HG03439 (cell line): ENCODE data around the gene SPART.

Experiments used
- ATAC-seq: cut with Tn5 transposase; IDR thresholded peaks from one replicate; pipeline ENCODE4 v1.9.1; 2021; ENCODE audit warnings: mild to moderate bottlenecking, moderate library complexity; ENCODE audit not compliant: unreplicated experiment

Gene SPART

DNA sequence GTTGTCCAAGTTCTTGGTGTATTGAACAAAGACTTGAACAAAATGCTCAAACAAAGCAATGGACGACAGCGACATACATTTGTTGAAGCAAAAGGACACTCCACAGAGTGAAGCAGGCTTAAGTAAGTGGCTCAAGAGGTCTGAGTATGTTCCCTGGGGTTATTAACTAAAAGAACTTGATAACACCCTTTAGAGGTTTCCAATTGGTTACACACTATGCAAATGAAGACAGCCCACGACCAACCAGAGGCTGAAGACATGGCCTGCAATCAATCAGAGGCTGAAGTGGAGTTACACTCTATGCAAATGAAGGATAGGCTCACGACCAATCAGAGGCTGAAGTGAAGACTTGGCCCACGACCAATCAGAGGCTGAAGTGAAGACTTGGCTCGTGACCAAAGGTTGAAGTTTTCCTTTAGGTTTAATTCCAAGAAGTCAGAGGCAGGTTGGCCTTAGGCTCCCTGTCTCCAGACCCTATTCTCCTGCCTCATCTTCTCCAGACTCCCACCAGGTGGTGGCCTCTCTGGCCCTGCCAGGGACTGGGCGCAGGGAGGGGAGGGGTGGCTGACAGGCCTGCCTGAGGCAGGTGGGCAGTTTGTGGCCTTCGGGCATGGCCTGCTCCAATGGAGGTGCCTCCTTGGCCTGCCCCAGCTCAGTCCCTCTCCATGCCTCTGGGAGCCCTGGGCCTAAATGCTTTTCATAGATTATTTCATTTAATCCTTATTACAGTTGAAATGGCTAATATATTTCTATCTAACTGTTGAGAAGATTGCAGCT lies 86.6 kb downstream of the SPART start:
- no peak for ATAC-seq

DNA sequence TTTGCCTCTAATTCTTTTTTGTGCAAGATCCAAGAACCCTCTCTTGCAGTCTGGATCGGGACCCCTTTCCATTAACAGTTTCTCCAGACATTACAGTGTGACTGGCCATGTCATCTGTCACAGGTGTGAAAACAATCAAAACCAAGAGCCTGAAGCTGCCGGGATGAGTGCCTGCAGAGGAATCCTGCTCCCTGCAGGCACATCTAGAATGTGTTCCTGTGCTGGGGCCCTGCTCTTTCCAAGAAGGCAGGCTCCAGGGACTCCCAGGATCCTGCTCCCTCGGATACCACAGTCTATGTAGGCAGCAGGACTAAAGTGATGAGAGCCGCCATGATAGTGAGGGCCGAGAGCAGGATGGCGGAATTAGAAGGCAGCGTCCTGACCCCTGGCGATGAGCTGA lies 87.4 kb downstream of the SPART start:
- no peak for ATAC-seq
